HepG2 (cell line): Measurements from ENCODE around the gene HDAC4.

Experiments used
- STAG1 ChIP-seq: sonication (generic); formaldehyde crosslinking; IDR thresholded peaks from 2 replicates; pipeline ENCODE4 v1.4.0; 2020; ENCODE audit warnings: missing genetic modification reagents
- ZBTB7B ChIP-seq: sonication (generic); formaldehyde crosslinking; IDR thresholded peaks from 2 replicates; pipeline ENCODE4 v1.4.0; 2020; ENCODE audit warnings: missing genetic modification reagents
- ZBTB8A ChIP-seq: sonication (generic); formaldehyde crosslinking; IDR thresholded peaks from 2 replicates; pipeline ENCODE4 v1.4.0; 2020; ENCODE audit warnings: mild to moderate bottlenecking, low read depth, missing genetic modification reagents, borderline replicate concordance
- ZNF598 ChIP-seq: sonication (generic); formaldehyde crosslinking; IDR thresholded peaks from 2 replicates; pipeline ENCODE4 v1.5.1; 2020; ENCODE audit warnings: mild to moderate bottlenecking, missing genetic modification reagents, borderline replicate concordance
- TF ChIP-seq, protein P1 (sequence below): fragments of 450-650 bp; IDR thresholded peaks from 2 replicates; pipeline ENCODE4 v1.6.1; 2017

- TF ChIP-seq ZBTB7B (CRISPR knock-in tag): no peak
- TF ChIP-seq ZNF598 (CRISPR knock-in tag): no peak
- TF ChIP-seq STAG1 (CRISPR knock-in tag): peak; percentile 26
- no peak for TF ChIP-seq ZBTB8A (CRISPR knock-in tag)
- TF ChIP-seq, protein P1, sequence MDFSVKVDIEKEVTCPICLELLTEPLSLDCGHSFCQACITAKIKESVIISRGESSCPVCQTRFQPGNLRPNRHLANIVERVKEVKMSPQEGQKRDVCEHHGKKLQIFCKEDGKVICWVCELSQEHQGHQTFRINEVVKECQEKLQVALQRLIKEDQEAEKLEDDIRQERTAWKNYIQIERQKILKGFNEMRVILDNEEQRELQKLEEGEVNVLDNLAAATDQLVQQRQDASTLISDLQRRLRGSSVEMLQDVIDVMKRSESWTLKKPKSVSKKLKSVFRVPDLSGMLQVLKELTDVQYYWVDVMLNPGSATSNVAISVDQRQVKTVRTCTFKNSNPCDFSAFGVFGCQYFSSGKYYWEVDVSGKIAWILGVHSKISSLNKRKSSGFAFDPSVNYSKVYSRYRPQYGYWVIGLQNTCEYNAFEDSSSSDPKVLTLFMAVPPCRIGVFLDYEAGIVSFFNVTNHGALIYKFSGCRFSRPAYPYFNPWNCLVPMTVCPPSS: no peak
Measured at GRCh38 chr2:239267288-239267951, 133.4 kb downstream of the HDAC4 start.
